Kidney (tissue), 14 donors: ENCODE data around the gene TMEM204. TPM values are rescaled to one million over a fixed set of nuclear protein-coding genes. Genes with fewer than 3 reads are reported as not detected.

Experiments
- DNase-seq, 5 donors: peaks; one replicate each; pipeline ENCODE4 v3.0.0-alpha.2; 2013 to 2020
- FAIRE-seq: peaks from 2 replicates; lab custom pipeline; 2012; peaks lifted over from hg19 to GRCh38; lab: Jason Lieb, UNC
- H3K27ac ChIP-seq, 2 donors: one replicate each; pipeline ENCODE4 v1.7.0; 2013; ENCODE audit warnings: low read depth in 2 of 2, low read length in 2 of 2, inconsistent platforms in 1 of 2
- H3K27me3 ChIP-seq: one replicate; pipeline ENCODE4 v1.7.1; 2013; ENCODE audit warnings: low read length, inconsistent platforms; ENCODE audit not compliant: control insufficient read depth, insufficient read depth
- H3K36me3 ChIP-seq, 3 donors: one replicate each; pipeline versions ENCODE4 v1.7.0 to v1.7.1; 2013; ENCODE audit warnings: low read length in 3 of 3, control low read depth in 1 of 3, inconsistent platforms in 1 of 3; ENCODE audit not compliant: insufficient read depth in 3 of 3, control insufficient read depth in 2 of 3
- H3K4me1 ChIP-seq, 3 donors: one replicate each; pipeline versions ENCODE4 v1.7.0 to v1.7.1; 2013; ENCODE audit warnings: low read length in 3 of 3, inconsistent platforms in 1 of 3, low read depth in 1 of 3; ENCODE audit not compliant: control insufficient read depth in 2 of 3, insufficient read depth in 2 of 3
- H3K4me3 ChIP-seq, 3 donors: one replicate each; pipeline versions ENCODE4 v1.7.0 to v1.8.1; 2013; ENCODE audit warnings: low read length in 3 of 3, control low read depth in 1 of 3, inconsistent platforms in 1 of 3
- H3K9ac ChIP-seq, 3 donors: one replicate each; pipeline versions ENCODE4 v1.7.0 to v1.7.1; 2013; ENCODE audit warnings: low read length in 3 of 3, control low read depth in 1 of 3, inconsistent platforms in 1 of 3
- H3K9me3 ChIP-seq, 3 donors: one replicate each; pipeline versions ENCODE4 v1.7.0 to v1.7.1; 2013; ENCODE audit warnings: low read length in 3 of 3, control low read depth in 1 of 3, inconsistent platforms in 1 of 3; ENCODE audit not compliant: control insufficient read depth in 2 of 3, insufficient read depth in 1 of 3
- CTCF ChIP-seq: IDR thresholded peaks from 3 replicates; pipeline ENCODE4 v1.5.1; 2012; ENCODE audit warnings: mild to moderate bottlenecking, moderate library complexity, borderline replicate concordance; ENCODE audit not compliant: insufficient read depth; ENCODE audit errors: extremely low read depth
- intact Hi-C: fragments of 100-400 bp; cut with DNase I; formaldehyde crosslinking; loops from one replicate; pipeline ENCODE4 v1.11.1; 2022
- polyA plus RNA-seq: library from polyadenylated mRNA; stranded (reverse); fragments of 350-450 nt; fragmentation: Illumina TruSeq; extraction: RNeasy Lipid Tissue Mini Kit (QIAGEN cat#74804); gene quantifications from one replicate; pipeline ENCODE4 v1.2.3, GENCODE V29; 2014; ENCODE audit warnings: low read depth, low replicate concordance; ENCODE audit not compliant: insufficient read depth
- total RNA-seq: library from RNA; stranded (reverse); fragmentation: NEBNext Ultra II Directional; extraction: Animal tissue kit (Norgen Biotek cat#: 25700); gene quantifications from one replicate; pipeline ENCODE4 v1.2.1, GENCODE V29; 2021
- donor health status: control.
- donor health status: control.
- donor health status: control.
- donor health status: control.
- donor health status: control.
- donor health status: DM: yes; HTN: yes; CAD: no.
- donor health status: Normal renal cell carcinoma (clear cell type).

The TMEM204 gene
- total and polyA plus RNA-seq, 2 donors from 2014 or later, result 40.9 to 49.5 TPM

- TF ChIP-seq CTCF, result no peak
- FAIRE-seq (no peak), DNase-seq (peak in 1 of 5 donors; percentile 76)
- Histone ChIP-seq H3K4me3 (no peak overlapping the region), H3K4me1 (peaks cover 0 to 11% (median 0%) of the 10 kb centered on the region in 3 donors), H3K9ac (no peak overlapping the region), H3K36me3 (peaks cover 2 to 41% (median 29%) of the 10 kb centered on the region in 3 donors), H3K27ac (no peak overlapping the region), H3K27me3 (no peaks in the 10 kb centered on the region), H3K9me3 (no peaks in the 10 kb centered on the region)
- intact Hi-C loops, result no loop called here
These were observed 22.8 kb downstream of the TMEM204 start for GRCh38 chr16:1556254-1556653.

- FAIRE-seq (no peak), DNase-seq (no peak)
- TF ChIP-seq CTCF, result no peak
- H3K9me3 ChIP-seq, result no peaks in the 10 kb centered on the region
- H3K4me3 ChIP-seq, result no peak overlapping the region
- intact Hi-C loops, result no loop called here
- H3K27me3 ChIP-seq, result no peaks in the 10 kb centered on the region
- H3K27ac ChIP-seq, result no peak overlapping the region
- H3K4me1 ChIP-seq, result peaks cover 0 to 9% (median 0%) of the 10 kb centered on the region in 3 donors
- H3K9ac ChIP-seq, result no peak overlapping the region
- peaks cover 2 to 36% (median 34%) of the 10 kb centered on the region in 3 donors for H3K36me3 ChIP-seq
These were observed 23.6 kb downstream of the TMEM204 start for GRCh38 chr16:1557074-1557473.

GRCh38 chr16:1557576-1557975, 24.1 kb downstream of the TMEM204 start:
- H3K36me3 ChIP-seq, result peaks cover 2 to 37% (median 35%) of the 10 kb centered on the region in 3 donors
- no peak overlapping the region for H3K27ac ChIP-seq
- DNase-seq, result no peak
- intact Hi-C loops, result no loop called here
- H3K9ac ChIP-seq, result no peak overlapping the region
- no peak for TF ChIP-seq CTCF
- H3K27me3 ChIP-seq, result no peaks in the 10 kb centered on the region
- no peaks in the 10 kb centered on the region for H3K9me3 ChIP-seq
- peaks cover 0 to 6% (median 0%) of the 10 kb centered on the region in 3 donors for H3K4me1 ChIP-seq
- FAIRE-seq, result no peak
- no peak overlapping the region for H3K4me3 ChIP-seq
